ENCODE data around the gene CD79B.
"Not testable (repeated sequence)": the region's sequence is repeated elsewhere in the genome, so short reads cannot be mapped to it uniquely, and the experiment has no call there.

DNA sequence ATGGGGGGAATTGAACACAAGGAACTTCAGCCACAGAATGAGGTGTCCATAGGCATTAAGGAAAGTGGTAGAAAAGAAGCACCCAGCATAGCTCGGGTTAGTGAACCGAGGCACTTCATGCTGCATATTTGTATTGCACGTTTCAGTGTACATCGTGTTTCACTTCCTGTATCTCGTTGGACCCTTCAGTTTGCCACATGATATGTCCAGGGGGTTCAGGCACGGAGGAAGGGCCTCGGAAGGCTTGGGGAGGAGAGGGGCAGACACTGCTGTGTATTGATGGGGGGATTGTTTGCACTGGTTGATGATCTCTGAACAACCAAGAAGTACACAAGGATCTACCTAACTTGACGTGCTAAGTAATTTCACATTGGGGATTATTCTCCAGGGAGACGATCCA is 9.7 kb downstream of the CD79B start:
- TF ChIP-seq POLR2A, EP300 (IDR thresholded peaks at IDR 0.05): not testable (repeated sequence)
- TF ChIP-seq, protein P1, sequence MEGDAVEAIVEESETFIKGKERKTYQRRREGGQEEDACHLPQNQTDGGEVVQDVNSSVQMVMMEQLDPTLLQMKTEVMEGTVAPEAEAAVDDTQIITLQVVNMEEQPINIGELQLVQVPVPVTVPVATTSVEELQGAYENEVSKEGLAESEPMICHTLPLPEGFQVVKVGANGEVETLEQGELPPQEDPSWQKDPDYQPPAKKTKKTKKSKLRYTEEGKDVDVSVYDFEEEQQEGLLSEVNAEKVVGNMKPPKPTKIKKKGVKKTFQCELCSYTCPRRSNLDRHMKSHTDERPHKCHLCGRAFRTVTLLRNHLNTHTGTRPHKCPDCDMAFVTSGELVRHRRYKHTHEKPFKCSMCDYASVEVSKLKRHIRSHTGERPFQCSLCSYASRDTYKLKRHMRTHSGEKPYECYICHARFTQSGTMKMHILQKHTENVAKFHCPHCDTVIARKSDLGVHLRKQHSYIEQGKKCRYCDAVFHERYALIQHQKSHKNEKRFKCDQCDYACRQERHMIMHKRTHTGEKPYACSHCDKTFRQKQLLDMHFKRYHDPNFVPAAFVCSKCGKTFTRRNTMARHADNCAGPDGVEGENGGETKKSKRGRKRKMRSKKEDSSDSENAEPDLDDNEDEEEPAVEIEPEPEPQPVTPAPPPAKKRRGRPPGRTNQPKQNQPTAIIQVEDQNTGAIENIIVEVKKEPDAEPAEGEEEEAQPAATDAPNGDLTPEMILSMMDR (IDR thresholded peaks at IDR 0.05), result not testable (repeated sequence)
